IMR-90 (cell line): ENCODE measurements around the gene RIC8B. TPM values are rescaled to one million over a fixed set of nuclear protein-coding genes. Genes with fewer than 3 reads are reported as not detected.

ENCODE experiments used
- ATAC-seq: fragments of 200-7000 bp; cut with Tn5 transposase; 2 replicates; pipeline ENCODE4 v1.9.1; 2020; ENCODE audit warnings: low read depth, mild to moderate bottlenecking, moderate library complexity
- BruUV-seq: library from RNA; stranded (reverse); fragments of 400-500 nt; replicated peaks from 2 replicates; lab custom pipeline; 2021; lab: Mats Ljungman, UMichigan
- CTCF ChIA-PET: fragments of 300-600 bp; formaldehyde crosslinking; extraction: SDS; loops from one replicate; lab custom pipeline; 2021; ENCODE audit warnings: antibody characterized with exemption; lab: Yijun Ruan, JAX
- POLR2A ChIA-PET: fragments of 300-600 bp; sonication (Branson Sonifier 250); formaldehyde crosslinking; loops from one replicate; lab custom pipeline; 2022; ENCODE audit warnings: antibody characterized with exemption; ENCODE audit not compliant: unreplicated experiment; lab: Charles Lee
- DNase-seq: peaks from one replicate; pipeline ENCODE4 v3.0.0; 2013
- H2AFZ ChIP-seq: replicated peaks from 2 replicates; pipeline ENCODE3; 2013; ENCODE audit warnings: low read length, mild to moderate bottlenecking; ENCODE audit not compliant: poor library complexity
- H2AK5ac ChIP-seq: 2 replicates; pipeline ENCODE4 v1.6.1; 2013; ENCODE audit warnings: low read depth, low read length, inconsistent platforms
- H2AK9ac ChIP-seq: replicated peaks from 2 replicates; pipeline ENCODE3; 2013; ENCODE audit warnings: mild to moderate bottlenecking, low read depth, low read length, moderate library complexity; ENCODE audit not compliant: poor library complexity
- H2BK120ac ChIP-seq: 2 replicates; pipeline ENCODE4 v1.6.1; 2013; ENCODE audit warnings: low read depth, low read length, inconsistent platforms
- H2BK15ac ChIP-seq: 3 replicates; pipeline ENCODE4 v1.6.1; 2013; ENCODE audit warnings: low read depth, low read length, inconsistent platforms
- H2BK20ac ChIP-seq: 2 replicates; pipeline ENCODE4 v1.6.1; 2013; ENCODE audit warnings: low read depth, mild to moderate bottlenecking, inconsistent platforms, low read length, moderate library complexity
- H2BK5ac ChIP-seq: 2 replicates; pipeline ENCODE4 v1.6.1; 2013; ENCODE audit warnings: mild to moderate bottlenecking, low read depth, low read length, inconsistent platforms; ENCODE audit not compliant: poor library complexity, severe bottlenecking
- H3K14ac ChIP-seq: replicated peaks from 2 replicates; pipeline ENCODE4 v1.6.1; 2013; ENCODE audit warnings: low read depth, low read length, inconsistent platforms
- H3K18ac ChIP-seq: 2 replicates; pipeline ENCODE4 v1.6.1; 2013; ENCODE audit warnings: low read depth, low read length, control low read depth
- H3K23ac ChIP-seq: 2 replicates; pipeline ENCODE4 v1.6.1; 2013; ENCODE audit warnings: low read depth, low read length, inconsistent platforms
- H3K27ac ChIP-seq: 2 replicates; pipeline ENCODE4 v1.5.1; 2013; ENCODE audit warnings: mild to moderate bottlenecking, control low read depth, low read length; ENCODE audit not compliant: insufficient read depth
- H3K27me3 ChIP-seq: 2 replicates; pipeline ENCODE4 v1.6.1; 2013; ENCODE audit warnings: low read length; ENCODE audit not compliant: control insufficient read depth, insufficient read depth
- H3K36me3 ChIP-seq: 2 replicates; pipeline ENCODE4 v1.6.1; 2013; ENCODE audit warnings: low read length, mixed read lengths; ENCODE audit not compliant: control insufficient read depth, insufficient read depth
- H3K4ac ChIP-seq: 2 replicates; pipeline ENCODE4 v1.6.1; 2013; ENCODE audit warnings: low read depth, low read length, inconsistent platforms
- H3K4me1 ChIP-seq: 2 replicates; pipeline ENCODE4 v1.6.1; 2013; ENCODE audit warnings: low read length, mixed read lengths; ENCODE audit not compliant: control insufficient read depth, insufficient read depth
- H3K4me2 ChIP-seq: 2 replicates; pipeline ENCODE4 v1.6.1; 2013; ENCODE audit warnings: low read depth, mild to moderate bottlenecking, control low read depth, low read length, moderate library complexity
- H3K4me3 ChIP-seq: 2 replicates; pipeline ENCODE4 v1.5.1; 2013; ENCODE audit warnings: low read depth, mild to moderate bottlenecking, control low read depth, low read length, moderate library complexity; ENCODE audit not compliant: insufficient read depth
- H3K56ac ChIP-seq: 2 replicates; pipeline ENCODE4 v1.6.1; 2013; ENCODE audit warnings: low read length, inconsistent platforms; ENCODE audit not compliant: insufficient read depth; ENCODE audit errors: extremely low read depth
- H3K79me1 ChIP-seq, 2 experiments: 2 replicates each; pipeline ENCODE4 v1.6.1; 2013; ENCODE audit warnings: low read length in 2 of 2, inconsistent platforms in 1 of 2, low read depth in 1 of 2
- H3K9ac ChIP-seq: 2 replicates; pipeline ENCODE4 v1.6.1; 2013; ENCODE audit warnings: low read depth, low read length, control low read depth
- H3K9me1 ChIP-seq: 2 replicates; pipeline ENCODE4 v1.6.1; 2013; ENCODE audit warnings: low read length, inconsistent platforms; ENCODE audit not compliant: insufficient read depth
- H3K9me3 ChIP-seq: 2 replicates; pipeline ENCODE4 v1.6.1; 2013; ENCODE audit warnings: low read length; ENCODE audit not compliant: control insufficient read depth, insufficient read depth
- H4K20me1 ChIP-seq: 2 replicates; pipeline ENCODE4 v1.6.1; 2013; ENCODE audit warnings: low read length, inconsistent platforms; ENCODE audit not compliant: insufficient read depth
- H4K5ac ChIP-seq: 2 replicates; pipeline ENCODE4 v1.6.1; 2013; ENCODE audit warnings: mild to moderate bottlenecking, low read depth, low read length, control low read depth
- H4K8ac ChIP-seq, 2 experiments: 2 replicates each; pipeline ENCODE4 v1.6.1; 2013; ENCODE audit warnings: low read depth in 2 of 2, low read length in 2 of 2, control low read depth in 1 of 2, inconsistent platforms in 1 of 2
- H4K91ac ChIP-seq: 2 replicates; pipeline ENCODE4 v1.6.1; 2013; ENCODE audit warnings: low read depth, low read length, inconsistent platforms; ENCODE audit not compliant: insufficient read depth
- ELK1 ChIP-seq: fragments of 150-350 bp; IDR thresholded peaks from 2 replicates; pipeline ENCODE4 v1.6.1; 2016; ENCODE audit warnings: low read depth, mild to moderate bottlenecking, low read length, moderate library complexity, borderline replicate concordance
- MAFK ChIP-seq: IDR thresholded peaks from 2 replicates; pipeline ENCODE4 v1.6.1; 2012; ENCODE audit warnings: low read depth, low read length, improper control_type of control experiment
- POLR2A ChIP-seq: IDR thresholded peaks from 2 replicates; pipeline ENCODE4 v1.6.1; 2012; ENCODE audit warnings: mild to moderate bottlenecking, low read depth, low read length
- USF2 ChIP-seq: fragments of 150-350 bp; IDR thresholded peaks from 2 replicates; pipeline ENCODE4 v1.6.1; 2017; ENCODE audit warnings: mild to moderate bottlenecking, antibody characterized with exemption, low read length, low read depth
- WGBS, 2 experiments: methylation state at CpG; one replicate each; pipeline versions ENCODE4 v1.1.5 to v1.1.7; 2013; ENCODE audit warnings: missing lambda C conversion rate in 2 of 2; ENCODE audit not compliant: insufficient read length in 1 of 2; ENCODE audit errors: extremely low coverage in 2 of 2; 5-methylcytosine and 5-hydroxymethylcytosine counted together
- dilution Hi-C: fragments of 300-500 bp; cut with HindIII; formaldehyde crosslinking; loops from one replicate; pipeline ENCODE4 v1.14.3; 2018; ENCODE audit warnings: low sequenced_read_pairs; ENCODE audit not compliant: unreplicated experiment
- in situ Hi-C: fragments of 300-500 bp; cut with MboI; formaldehyde crosslinking; loops from 3 replicates; pipeline ENCODE4 v1.14.3; 2019; ENCODE audit warnings: low sequenced_read_pairs, inconsistent platforms, mixed read lengths
- intact Hi-C: fragments of 100-400 bp; cut with micrococcal nuclease; formaldehyde crosslinking; loops from 2 replicates; pipeline ENCODE4 v1.10.0; 2022
- polyA plus RNA-seq, 3 experiments: library from polyadenylated mRNA; depleted of rRNA; stranded (reverse); fragments of >200 nt; gene quantifications; 2 replicates each; pipeline ENCODE4 v1.2.3, GENCODE V29; 2012; ENCODE audit warnings: low replicate concordance in 1 of 3
- total RNA-seq: library from RNA; depleted of rRNA; stranded (reverse); fragments of >200 nt; gene quantifications from 2 replicates; pipeline ENCODE4 v1.2.3, GENCODE V29; 2012

The RIC8B gene
- total and polyA plus RNA-seq, 2 of the 4 experiments (the other 2 are of a cell fraction): 5.5 to 19.5 TPM

GRCh38 chr12:106854723-106855122 is 80.2 kb downstream of the RIC8B start:
- Histone ChIP-seq H3K9me3 (no peaks in the 10 kb centered on the region), H2AK9ac (no peak overlapping the region), H3K4ac (no peak overlapping the region), H4K8ac (no peak overlapping the region), H3K27ac (no peak overlapping the region), H3K56ac (no peak overlapping the region), H3K9ac (no peak overlapping the region), H4K91ac (no peak overlapping the region), H2BK5ac (no peak overlapping the region), H3K36me3 (peaks cover 3% of the 10 kb centered on the region; the same call in 1 of the 2 replicates), H4K5ac (no peak overlapping the region), H3K4me3 (no peak overlapping the region), H3K4me2 (no peak overlapping the region), H4K20me1 (no peaks in the 10 kb centered on the region), H2BK15ac (no peak overlapping the region), H2AK5ac (no peak overlapping the region), H3K18ac (no peak overlapping the region), H2BK20ac (no peak overlapping the region), H3K9me1 (no peaks in the 10 kb centered on the region; the same call in 1 of the 2 replicates), H2AFZ (no peak overlapping the region), H2BK120ac (no peak overlapping the region), H3K27me3 (no peaks in the 10 kb centered on the region), H3K4me1 (no peaks in the 10 kb centered on the region; the same call in 1 of the 2 replicates), H3K14ac (no peak overlapping the region), H3K23ac (no peak overlapping the region), H3K79me1 (peaks cover 0 to 7% of the 10 kb centered on the region in 2 experiments; a peak in 2 of 4 replicates)
- TF ChIP-seq POLR2A (no peak), ELK1 (no peak), MAFK (no peak), USF2 (no peak)
- no peak for DNase-seq
- dilution Hi-C loops (no loop called here), intact Hi-C loops (no loop called here), in situ Hi-C loops (no loop called here)
- ChIA-PET POLR2A (no interaction called here), CTCF (no interaction called here)
- ATAC-seq: no peak
- 100% methylated on average over 1 of the region's 4 CpGs; no CpG with 5 or more reads in 1 of the 2 experiments for WGBS, 2 experiments
- BruUV-seq: no TSS peak
